PC-3 (cell line): ENCODE measurements around the gene KANK2.

ENCODE experiments used
- CTCF ChIP-seq: fragments of 300-600 bp; sonication (generic); conservative IDR thresholded peaks from 2 replicates; pipeline ENCODE4 v1.5.1; 2017; ENCODE audit warnings: antibody characterized with exemption, low read depth, mild to moderate bottlenecking, low read length
- EZH2 ChIP-seq: fragments of 300-600 bp; sonication (generic); IDR thresholded peaks from one replicate; pipeline ENCODE4 v1.6.1; 2017; ENCODE audit warnings: antibody characterized with exemption, mild to moderate bottlenecking, low read length; ENCODE audit not compliant: unreplicated experiment
- EZH2phosphoT487 ChIP-seq: fragments of 300-600 bp; sonication (generic); IDR thresholded peaks from 2 replicates; pipeline ENCODE4 v1.6.1; 2018; ENCODE audit warnings: mild to moderate bottlenecking, antibody characterized with exemption, low read length, borderline replicate concordance

- TF ChIP-seq CTCF (no peak), EZH2phosphoT487 (no peak), EZH2 (no peak)
These were observed 15.9 kb downstream of the KANK2 start for GRCh38 chr19:11181488-11181887.
